Activated CD4-positive, CD25-positive, alpha-beta regulatory T cell (primary cell): ENCODE measurements around the gene FSTL5.

ENCODE experiments used
- DNase-seq, 4 experiments: peaks; one replicate each; lab custom pipeline; 2025; lab: John Stamatoyannopoulos, UW

FSTL5 gene

DNA sequence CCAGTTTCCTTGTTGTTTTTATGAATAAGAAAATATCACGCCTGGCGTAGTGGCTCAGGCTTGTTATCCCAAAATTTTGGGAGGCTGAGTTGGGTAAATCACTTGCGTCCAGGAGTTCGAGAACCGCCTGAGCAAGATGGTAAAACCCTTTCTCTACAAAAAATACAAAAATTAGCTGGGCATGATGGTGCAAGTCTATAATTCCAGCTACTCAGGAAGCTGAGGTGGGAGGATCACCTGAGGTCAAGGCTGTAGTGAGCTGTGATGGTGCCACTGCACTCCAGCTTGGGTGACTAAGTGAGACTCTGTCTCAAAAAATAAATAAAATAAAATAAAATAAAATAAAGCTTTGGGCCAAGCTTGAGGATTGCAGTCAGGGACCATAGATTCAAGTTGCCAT lies 827.2 kb downstream of the FSTL5 start:
- no peak for DNase-seq

DNA sequence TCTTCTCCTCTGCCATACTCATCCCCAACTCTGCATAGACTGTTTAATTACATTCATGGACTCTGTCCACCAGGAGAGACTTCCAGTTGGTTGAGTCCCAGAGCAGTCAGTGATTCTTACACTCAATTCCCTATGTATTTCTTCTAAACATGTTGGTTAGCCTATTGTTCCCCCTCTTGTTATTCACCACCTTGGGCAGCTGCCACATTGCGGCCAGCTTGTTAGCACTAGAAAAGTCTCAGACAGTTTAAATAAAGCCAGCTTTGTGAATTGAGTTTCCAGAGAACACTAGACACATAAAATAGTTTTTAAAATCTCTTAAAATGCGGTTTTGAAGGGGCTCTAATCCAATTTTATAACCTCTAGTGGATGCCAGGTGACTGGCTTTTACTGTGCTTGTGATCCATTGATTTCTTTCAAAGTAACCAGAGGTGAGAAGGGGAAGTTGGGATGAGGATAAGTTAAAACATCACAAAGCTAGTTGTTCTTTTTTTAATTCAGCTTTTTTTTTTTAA lies 827.7 kb downstream of the FSTL5 start:
- DNase-seq, result no peak
